ENCODE measurements around the gene HAGH.

GRCh38 chr16:1758923-1759322 is 67.7 kb downstream of the HAGH start:
- no peak for TF ChIP-seq ZNF558 (tag by site-specific recombination; IDR thresholded peaks at IDR 0.05)
- no peak for TF ChIP-seq CTCF (tag by site-specific recombination; IDR thresholded peaks at IDR 0.05)
- TF ChIP-seq FEZF1 (tag by site-specific recombination; IDR thresholded peaks at IDR 0.05) = no peak
- no peak for TF ChIP-seq ZNF654 (tag by site-specific recombination; IDR thresholded peaks at IDR 0.05; ENCODE audit: low read depth)
- no peak for TF ChIP-seq ZNF280C (tag by site-specific recombination; IDR thresholded peaks at IDR 0.05)
- TF ChIP-seq ZNF629 (tag by site-specific recombination; IDR thresholded peaks at IDR 0.05) = no peak
- no peak for TF ChIP-seq ZNF785 (tag by site-specific recombination; IDR thresholded peaks at IDR 0.05)
- TF ChIP-seq ZNF350 (tag by site-specific recombination; IDR thresholded peaks at IDR 0.05) = no peak
- no peak for TF ChIP-seq ZBTB8A (tag by site-specific recombination; IDR thresholded peaks at IDR 0.05)
- TF ChIP-seq YY1 (tag by site-specific recombination; IDR thresholded peaks at IDR 0.05) = no peak
- no peak for TF ChIP-seq ZBTB26 (tag by site-specific recombination; optimal IDR thresholded peaks at IDR 0.05)

Data from HEK293 (cell line).